ENCODE measurements around the gene DCC.

- TF ChIP-seq, protein P1, sequence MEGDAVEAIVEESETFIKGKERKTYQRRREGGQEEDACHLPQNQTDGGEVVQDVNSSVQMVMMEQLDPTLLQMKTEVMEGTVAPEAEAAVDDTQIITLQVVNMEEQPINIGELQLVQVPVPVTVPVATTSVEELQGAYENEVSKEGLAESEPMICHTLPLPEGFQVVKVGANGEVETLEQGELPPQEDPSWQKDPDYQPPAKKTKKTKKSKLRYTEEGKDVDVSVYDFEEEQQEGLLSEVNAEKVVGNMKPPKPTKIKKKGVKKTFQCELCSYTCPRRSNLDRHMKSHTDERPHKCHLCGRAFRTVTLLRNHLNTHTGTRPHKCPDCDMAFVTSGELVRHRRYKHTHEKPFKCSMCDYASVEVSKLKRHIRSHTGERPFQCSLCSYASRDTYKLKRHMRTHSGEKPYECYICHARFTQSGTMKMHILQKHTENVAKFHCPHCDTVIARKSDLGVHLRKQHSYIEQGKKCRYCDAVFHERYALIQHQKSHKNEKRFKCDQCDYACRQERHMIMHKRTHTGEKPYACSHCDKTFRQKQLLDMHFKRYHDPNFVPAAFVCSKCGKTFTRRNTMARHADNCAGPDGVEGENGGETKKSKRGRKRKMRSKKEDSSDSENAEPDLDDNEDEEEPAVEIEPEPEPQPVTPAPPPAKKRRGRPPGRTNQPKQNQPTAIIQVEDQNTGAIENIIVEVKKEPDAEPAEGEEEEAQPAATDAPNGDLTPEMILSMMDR (IDR thresholded peaks at IDR 0.05): no peak
- TF ChIP-seq POLR2A (IDR thresholded peaks at IDR 0.05) (no peak), EP300 (IDR thresholded peaks at IDR 0.05) (no peak)
These were observed 111.3 kb downstream of the DCC start for GRCh38 chr18:52451256-52451655.
